ENCODE data around the gene TKTL2.
"Not testable (repeated sequence)": the region's sequence is repeated elsewhere in the genome, so short reads cannot be mapped to it uniquely, and the experiment has no call there.

The TKTL2 gene

DNA sequence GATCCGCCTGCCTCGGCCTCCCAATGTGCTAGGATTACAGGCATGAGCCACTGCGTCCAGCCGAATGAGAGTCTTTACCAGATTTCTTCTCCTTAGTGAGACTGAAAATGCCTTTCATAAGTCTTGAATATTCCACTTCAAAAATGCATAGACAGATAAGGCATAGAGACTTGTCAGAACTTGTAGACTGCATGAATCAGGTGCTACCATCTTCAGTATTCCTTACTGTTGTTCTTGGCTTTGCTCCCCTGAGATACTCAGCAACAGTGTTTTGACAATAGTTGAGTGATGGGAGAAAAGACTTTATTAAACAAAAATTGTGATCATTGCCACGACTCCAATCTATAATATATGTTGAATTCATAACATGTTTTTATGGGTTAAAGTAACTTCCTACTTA is 11.0 kb downstream of the TKTL2 start:
- Histone ChIP-seq H3K27me3 (ENCODE audit: control insufficient read depth, low read length) (no peaks in the 10 kb centered on the region; the same call in 1 of the 2 replicates), H3F3A (ENCODE audit: control insufficient read depth, insufficient read depth) (no peaks in the 10 kb centered on the region)

DNA sequence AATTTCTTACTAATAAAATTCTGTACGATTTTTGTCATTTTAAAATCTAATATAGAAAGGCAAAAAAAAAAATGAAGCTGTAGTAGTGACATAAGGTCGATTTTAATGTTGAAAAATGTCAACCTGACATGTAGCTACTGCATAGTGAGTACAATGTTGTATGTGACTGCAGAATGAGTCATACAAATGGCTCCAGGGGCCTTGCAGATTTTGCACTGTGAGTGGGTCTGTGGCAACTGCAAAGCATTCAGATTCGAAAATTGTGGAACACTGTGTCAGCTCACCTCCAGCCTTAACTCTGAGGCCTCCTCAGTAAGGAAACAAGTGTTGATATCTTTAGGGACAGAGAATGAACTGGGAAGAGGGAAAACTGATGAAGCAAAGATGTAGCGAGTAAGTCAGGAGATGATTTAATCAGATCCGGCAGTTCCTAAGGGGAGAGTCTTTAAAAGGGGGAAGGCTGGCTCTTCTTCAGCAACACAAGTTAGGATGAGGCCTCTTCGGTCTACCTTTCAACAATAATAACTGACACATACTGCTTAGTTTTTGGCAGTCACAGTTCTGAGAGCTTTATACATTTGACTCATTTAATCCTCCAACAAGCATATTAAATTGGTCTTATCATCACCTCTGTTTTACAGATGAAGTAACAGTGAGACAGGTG is 24.9 kb downstream of the TKTL2 start:
- Histone ChIP-seq H3K4me1 (ENCODE audit: control insufficient read depth, low read length) (no peaks in the 10 kb centered on the region), H3F3A (ENCODE audit: control insufficient read depth, insufficient read depth) (no peaks in the 10 kb centered on the region), H3K27me3 (ENCODE audit: control insufficient read depth, low read length) (peaks cover 8% of the 10 kb centered on the region; the same call in 1 of the 2 replicates), H3K4me3 (ENCODE audit: low read length) (no peak overlapping the region), H3K36me3 (ENCODE audit: control insufficient read depth, low read length) (no peaks in the 10 kb centered on the region), H3K79me2 (ENCODE audit: control insufficient read depth, low read length) (no peaks in the 10 kb centered on the region), H3K4me2 (ENCODE audit: low read length) (no peak overlapping the region), H3K27ac (ENCODE audit: low read depth, low read length) (no peak overlapping the region), H3K9me3 (ENCODE audit: control insufficient read depth, insufficient read depth, low read length) (no peaks in the 10 kb centered on the region), H3K9me2 (replicated peaks; ENCODE audit: control insufficient read depth, low read length) (no peaks in the 10 kb centered on the region), H4K20me1 (ENCODE audit: control insufficient read depth, insufficient read depth, low read depth, low read length) (no peaks in the 10 kb centered on the region)
- TF ChIP-seq EZH2phosphoT487 (IDR thresholded peaks at IDR 0.05; ENCODE audit: borderline replicate concordance, low read length): no peak
- TF ChIP-seq, protein P1, sequence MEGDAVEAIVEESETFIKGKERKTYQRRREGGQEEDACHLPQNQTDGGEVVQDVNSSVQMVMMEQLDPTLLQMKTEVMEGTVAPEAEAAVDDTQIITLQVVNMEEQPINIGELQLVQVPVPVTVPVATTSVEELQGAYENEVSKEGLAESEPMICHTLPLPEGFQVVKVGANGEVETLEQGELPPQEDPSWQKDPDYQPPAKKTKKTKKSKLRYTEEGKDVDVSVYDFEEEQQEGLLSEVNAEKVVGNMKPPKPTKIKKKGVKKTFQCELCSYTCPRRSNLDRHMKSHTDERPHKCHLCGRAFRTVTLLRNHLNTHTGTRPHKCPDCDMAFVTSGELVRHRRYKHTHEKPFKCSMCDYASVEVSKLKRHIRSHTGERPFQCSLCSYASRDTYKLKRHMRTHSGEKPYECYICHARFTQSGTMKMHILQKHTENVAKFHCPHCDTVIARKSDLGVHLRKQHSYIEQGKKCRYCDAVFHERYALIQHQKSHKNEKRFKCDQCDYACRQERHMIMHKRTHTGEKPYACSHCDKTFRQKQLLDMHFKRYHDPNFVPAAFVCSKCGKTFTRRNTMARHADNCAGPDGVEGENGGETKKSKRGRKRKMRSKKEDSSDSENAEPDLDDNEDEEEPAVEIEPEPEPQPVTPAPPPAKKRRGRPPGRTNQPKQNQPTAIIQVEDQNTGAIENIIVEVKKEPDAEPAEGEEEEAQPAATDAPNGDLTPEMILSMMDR (IDR thresholded peaks at IDR 0.05; ENCODE audit: low read depth, low read length, poor library complexity, severe bottlenecking): no peak

More for the DNA sequence above, 11.0 kb downstream of the TKTL2 start:
- TF ChIP-seq EZH2phosphoT487 (IDR thresholded peaks at IDR 0.05; ENCODE audit: borderline replicate concordance, low read length): no peak
- TF ChIP-seq, protein P1 (IDR thresholded peaks at IDR 0.05; ENCODE audit: low read depth, low read length, poor library complexity, severe bottlenecking): no peak
- Histone ChIP-seq H3K4me3 (ENCODE audit: low read length) (no peak overlapping the region), H3K4me2 (ENCODE audit: low read length) (no peak overlapping the region), H3K27ac (ENCODE audit: low read depth, low read length) (no peak overlapping the region), H3K4me1 (ENCODE audit: control insufficient read depth, low read length) (no peaks in the 10 kb centered on the region), H3K36me3 (ENCODE audit: control insufficient read depth, low read length) (no peaks in the 10 kb centered on the region), H3K9me3 (ENCODE audit: control insufficient read depth, insufficient read depth, low read length) (no peaks in the 10 kb centered on the region), H3K79me2 (ENCODE audit: control insufficient read depth, low read length) (no peaks in the 10 kb centered on the region), H3K9me2 (replicated peaks; ENCODE audit: control insufficient read depth, low read length) (no peaks in the 10 kb centered on the region), H4K20me1 (ENCODE audit: control insufficient read depth, insufficient read depth, low read depth, low read length) (no peaks in the 10 kb centered on the region)

DNA sequence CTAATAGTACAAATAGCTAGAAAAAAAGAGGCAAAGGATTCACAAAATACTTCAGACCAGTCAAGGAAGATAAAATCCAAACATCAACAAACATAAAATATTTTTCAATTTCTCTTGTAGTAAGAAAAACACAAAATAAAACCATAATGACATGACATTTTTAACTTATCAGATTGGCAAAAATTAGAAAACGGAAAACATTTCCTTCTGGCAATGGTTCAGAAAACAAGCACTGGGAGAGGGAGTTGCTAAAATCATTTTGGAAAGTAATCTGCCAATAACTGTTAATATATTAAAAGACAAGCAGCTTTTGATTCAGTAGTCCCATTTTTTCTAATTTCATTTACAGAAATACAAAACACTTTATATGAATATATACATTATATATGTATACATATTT is 26.1 kb downstream of the TKTL2 start:
- Histone ChIP-seq H3K27me3 (ENCODE audit: control insufficient read depth, low read length) (peaks cover 11% of the 10 kb centered on the region; the same call in 1 of the 2 replicates), H3K36me3 (ENCODE audit: control insufficient read depth, low read length) (no peaks in the 10 kb centered on the region), H3K79me2 (ENCODE audit: control insufficient read depth, low read length) (no peaks in the 10 kb centered on the region), H4K20me1 (ENCODE audit: control insufficient read depth, insufficient read depth, low read depth, low read length) (no peaks in the 10 kb centered on the region), H3K9me3 (ENCODE audit: control insufficient read depth, insufficient read depth, low read length) (no peaks in the 10 kb centered on the region), H3F3A (ENCODE audit: control insufficient read depth, insufficient read depth) (no peaks in the 10 kb centered on the region), H3K4me1 (ENCODE audit: control insufficient read depth, low read length) (no peaks in the 10 kb centered on the region), H3K4me3 (ENCODE audit: low read length) (no peak overlapping the region), H3K4me2 (ENCODE audit: low read length) (no peak overlapping the region), H3K27ac (ENCODE audit: low read depth, low read length) (no peak overlapping the region), H3K9me2 (replicated peaks; ENCODE audit: control insufficient read depth, low read length) (no peaks in the 10 kb centered on the region)
- TF ChIP-seq EZH2phosphoT487 (IDR thresholded peaks at IDR 0.05; ENCODE audit: borderline replicate concordance, low read length): no peak
- TF ChIP-seq, protein P1 (IDR thresholded peaks at IDR 0.05; ENCODE audit: low read depth, low read length, poor library complexity, severe bottlenecking): no peak

DNA sequence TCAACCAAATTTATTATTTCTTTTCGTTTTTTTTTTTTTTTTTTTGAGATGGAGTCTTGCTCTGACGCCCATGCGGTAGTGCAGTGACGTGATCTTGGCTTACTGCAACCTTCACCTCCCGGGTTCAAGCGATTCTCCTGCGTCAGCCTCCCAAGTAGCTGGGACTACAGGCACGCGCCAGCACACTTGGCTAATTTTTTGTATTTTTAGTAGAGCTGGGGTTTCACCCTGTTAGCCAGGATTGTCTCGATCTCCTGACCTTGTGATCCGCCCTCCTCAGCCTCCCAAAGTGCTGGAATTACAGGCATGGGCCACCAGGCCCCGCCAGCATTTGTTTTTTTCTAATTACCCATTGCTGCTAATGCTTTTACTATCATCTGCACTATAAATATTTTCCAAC is 26.5 kb downstream of the TKTL2 start:
- not testable (repeated sequence) for H3K4me1 ChIP-seq (ENCODE audit: control insufficient read depth, low read length); H3K4me2 ChIP-seq (ENCODE audit: low read length); H3K79me2 ChIP-seq (ENCODE audit: control insufficient read depth, low read length); H3K36me3 ChIP-seq (ENCODE audit: control insufficient read depth, low read length); H3F3A ChIP-seq (ENCODE audit: control insufficient read depth, insufficient read depth); H3K4me3 ChIP-seq (ENCODE audit: low read length); H3K9me2 ChIP-seq (replicated peaks; ENCODE audit: control insufficient read depth, low read length); H3K9me3 ChIP-seq (ENCODE audit: control insufficient read depth, insufficient read depth, low read length); H3K27ac ChIP-seq (ENCODE audit: low read depth, low read length); H4K20me1 ChIP-seq (ENCODE audit: control insufficient read depth, insufficient read depth, low read depth, low read length)
- peaks cover 11% of the 10 kb centered on the region; the same call in 1 of the 2 replicates for H3K27me3 ChIP-seq (ENCODE audit: control insufficient read depth, low read length)

Data from DOHH2 (cell line).